ENCODE results near the gene TTC28. TPM values are rescaled to one million over a fixed set of nuclear protein-coding genes. Genes with fewer than 3 reads are reported as not detected.
"Not testable (repeated sequence)": the region's sequence is repeated elsewhere in the genome, so short reads cannot be mapped to it uniquely, and the experiment has no call there.

The TTC28 gene
- total and polyA plus RNA-seq, 7 donors, result 0.23 to 102 (median 46.1) TPM

DNA sequence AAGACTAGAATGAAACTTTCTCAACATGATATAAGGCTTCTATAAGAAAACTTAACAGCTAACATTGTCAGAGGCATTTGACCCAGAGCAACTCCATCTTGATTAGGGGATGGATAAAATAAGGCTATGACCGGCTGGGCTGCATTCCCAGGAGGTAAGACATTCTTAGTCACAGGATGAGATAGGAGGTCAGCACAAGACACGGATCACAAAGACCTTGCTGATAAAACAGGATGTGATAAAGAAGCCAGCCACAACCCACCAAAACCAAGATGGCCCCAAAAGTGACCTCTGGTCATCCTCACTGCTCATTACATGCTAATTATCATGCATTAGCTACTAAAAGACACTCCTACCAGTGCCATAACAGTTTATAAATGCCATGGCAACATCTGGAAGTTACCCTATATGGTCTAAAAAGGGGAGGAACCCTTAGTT is 135.2 kb downstream of the TTC28 start:
- Histone ChIP-seq H3K4me1 (peaks cover 0 to 14% (median 6%) of the 10 kb centered on the region in 4 donors), H3K27me3 (no peaks in the 10 kb centered on the region), H3K27ac (no peak overlapping the region), H3K36me3 (no peaks in the 10 kb centered on the region), H3K9me3 (no peaks in the 10 kb centered on the region), H3K4me3 (no peak overlapping the region)
- DNase-seq, result no peak
- intact Hi-C loops (cut with DNase I), result no loop called here
- TF ChIP-seq, protein P1, sequence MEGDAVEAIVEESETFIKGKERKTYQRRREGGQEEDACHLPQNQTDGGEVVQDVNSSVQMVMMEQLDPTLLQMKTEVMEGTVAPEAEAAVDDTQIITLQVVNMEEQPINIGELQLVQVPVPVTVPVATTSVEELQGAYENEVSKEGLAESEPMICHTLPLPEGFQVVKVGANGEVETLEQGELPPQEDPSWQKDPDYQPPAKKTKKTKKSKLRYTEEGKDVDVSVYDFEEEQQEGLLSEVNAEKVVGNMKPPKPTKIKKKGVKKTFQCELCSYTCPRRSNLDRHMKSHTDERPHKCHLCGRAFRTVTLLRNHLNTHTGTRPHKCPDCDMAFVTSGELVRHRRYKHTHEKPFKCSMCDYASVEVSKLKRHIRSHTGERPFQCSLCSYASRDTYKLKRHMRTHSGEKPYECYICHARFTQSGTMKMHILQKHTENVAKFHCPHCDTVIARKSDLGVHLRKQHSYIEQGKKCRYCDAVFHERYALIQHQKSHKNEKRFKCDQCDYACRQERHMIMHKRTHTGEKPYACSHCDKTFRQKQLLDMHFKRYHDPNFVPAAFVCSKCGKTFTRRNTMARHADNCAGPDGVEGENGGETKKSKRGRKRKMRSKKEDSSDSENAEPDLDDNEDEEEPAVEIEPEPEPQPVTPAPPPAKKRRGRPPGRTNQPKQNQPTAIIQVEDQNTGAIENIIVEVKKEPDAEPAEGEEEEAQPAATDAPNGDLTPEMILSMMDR (IDR thresholded peaks at IDR 0.05), result no peak
- TF ChIP-seq POLR2A (IDR thresholded peaks at IDR 0.05), result no peak
- no peak for TF ChIP-seq EP300 (IDR thresholded peaks at IDR 0.05)
- no peak for TF ChIP-seq POLR2AphosphoS5 (IDR thresholded peaks at IDR 0.05)
- WGBS, 2 donors, result 86 to 89% methylated on average over 2 of the region's 2 CpGs

DNA sequence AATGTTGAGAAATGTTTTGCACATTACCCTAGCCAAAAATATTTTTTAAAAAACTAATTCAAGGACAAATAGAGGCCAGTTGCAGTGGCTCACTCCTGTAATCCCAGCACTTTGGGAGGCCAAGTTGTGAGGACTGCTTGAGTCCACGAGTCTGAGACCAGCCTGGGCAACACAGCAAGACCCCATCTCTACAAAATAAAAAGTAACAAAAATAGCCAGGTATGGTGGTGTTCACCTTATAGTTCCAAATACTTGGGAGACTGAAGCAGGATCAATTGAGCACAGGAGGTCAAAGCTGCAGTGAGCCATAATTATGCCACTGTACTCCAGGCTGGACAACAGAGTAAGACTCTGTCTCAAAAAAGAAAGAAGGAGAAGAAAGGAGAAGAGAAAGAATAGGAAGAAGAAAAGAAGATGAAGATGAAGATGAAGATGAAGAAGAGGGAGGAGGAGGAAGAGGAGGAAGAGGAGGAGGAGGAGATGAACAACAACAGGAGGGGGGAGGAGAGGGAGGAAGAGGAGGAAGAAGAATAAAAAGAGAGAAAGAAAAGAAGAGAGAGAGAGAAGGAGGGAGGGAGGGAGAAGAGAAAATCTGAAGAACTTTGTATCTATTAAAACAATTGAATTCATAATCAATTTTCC is 136.5 kb downstream of the TTC28 start:
- no peak overlapping the region for H3K4me3 ChIP-seq
- DNase-seq, result no peak
- no peaks in the 10 kb centered on the region for H3K9me3 ChIP-seq
- H3K27ac ChIP-seq, result no peak overlapping the region
- H3K4me1 ChIP-seq, result peaks cover 0 to 11% (median 5%) of the 10 kb centered on the region in 4 donors
- intact Hi-C loops (cut with DNase I), result no loop called here
- 74 to 80% methylated on average over 1 of the region's 1 CpG for WGBS, 2 donors
- H3K27me3 ChIP-seq, result no peaks in the 10 kb centered on the region
- H3K36me3 ChIP-seq, result no peaks in the 10 kb centered on the region
- TF ChIP-seq, protein P1 (IDR thresholded peaks at IDR 0.05), result no peak
- no peak for TF ChIP-seq POLR2A (IDR thresholded peaks at IDR 0.05)
- TF ChIP-seq EP300 (IDR thresholded peaks at IDR 0.05), result no peak
- no peak for TF ChIP-seq POLR2AphosphoS5 (IDR thresholded peaks at IDR 0.05)

DNA sequence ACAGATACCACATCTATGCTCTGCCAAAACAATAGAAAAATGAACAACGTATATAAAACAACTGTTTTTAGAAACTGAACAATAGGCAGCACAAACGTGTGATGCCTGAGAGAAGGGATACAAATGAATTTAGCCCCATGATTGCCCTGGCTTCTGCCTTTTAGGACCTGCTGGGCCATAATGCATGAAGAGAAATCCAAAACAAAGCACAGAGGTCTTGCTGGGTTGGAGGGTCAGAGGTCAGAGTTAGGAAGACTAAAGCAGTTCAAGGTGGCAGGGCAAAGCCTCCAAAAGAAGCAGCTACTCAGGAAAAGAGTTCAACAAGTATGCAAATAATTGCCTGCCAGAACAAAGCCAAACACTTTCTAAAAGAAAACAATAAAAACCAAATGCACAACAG is 138.5 kb downstream of the TTC28 start:
- intact Hi-C loops (cut with DNase I), result no loop called here
- DNase-seq, result no peak
- Histone ChIP-seq H3K4me1 (no peaks in the 10 kb centered on the region), H3K27me3 (no peaks in the 10 kb centered on the region), H3K4me3 (no peak overlapping the region), H3K36me3 (no peaks in the 10 kb centered on the region), H3K9me3 (no peaks in the 10 kb centered on the region), H3K27ac (no peak overlapping the region)
- 78% methylated on average over 2 of the region's 2 CpGs for WGBS, 2 donors
- TF ChIP-seq EP300 (IDR thresholded peaks at IDR 0.05) (no peak), POLR2AphosphoS5 (IDR thresholded peaks at IDR 0.05) (no peak), POLR2A (IDR thresholded peaks at IDR 0.05) (no peak)
- TF ChIP-seq, protein P1 (IDR thresholded peaks at IDR 0.05), result no peak

DNA sequence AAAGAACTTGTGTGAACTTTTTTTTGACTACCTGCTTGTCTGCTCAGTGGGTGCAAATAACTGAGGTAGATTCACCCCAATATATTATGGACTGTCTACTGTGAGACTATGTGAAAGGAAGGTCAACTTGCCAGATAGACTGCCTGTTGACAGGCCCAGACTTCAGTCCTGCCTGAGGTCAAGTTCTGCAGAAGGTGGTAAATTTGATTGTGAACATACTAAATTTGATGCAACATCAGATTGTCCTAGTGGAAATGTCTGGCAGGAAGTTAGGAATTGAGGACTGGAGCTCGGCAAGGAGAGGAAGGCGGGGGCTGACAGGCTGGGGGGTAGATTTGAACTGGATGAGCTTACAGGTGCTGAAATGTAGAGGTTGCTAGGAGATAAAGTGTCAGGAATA is 140.7 kb downstream of the TTC28 start:
- Histone ChIP-seq H3K36me3 (no peaks in the 10 kb centered on the region), H3K9me3 (no peaks in the 10 kb centered on the region), H3K27me3 (no peaks in the 10 kb centered on the region), H3K4me3 (no peak overlapping the region), H3K27ac (no peak overlapping the region), H3K4me1 (no peaks in the 10 kb centered on the region)
- intact Hi-C loops (cut with DNase I), result no loop called here
- no peak for TF ChIP-seq POLR2AphosphoS5 (IDR thresholded peaks at IDR 0.05)
- TF ChIP-seq, protein P1 (IDR thresholded peaks at IDR 0.05), result no peak
- TF ChIP-seq EP300 (IDR thresholded peaks at IDR 0.05), result no peak
- TF ChIP-seq POLR2A (IDR thresholded peaks at IDR 0.05), result no peak
- DNase-seq, result no peak
- 88 to 95% methylated on average over 2 of the region's 2 CpGs for WGBS, 2 donors

DNA sequence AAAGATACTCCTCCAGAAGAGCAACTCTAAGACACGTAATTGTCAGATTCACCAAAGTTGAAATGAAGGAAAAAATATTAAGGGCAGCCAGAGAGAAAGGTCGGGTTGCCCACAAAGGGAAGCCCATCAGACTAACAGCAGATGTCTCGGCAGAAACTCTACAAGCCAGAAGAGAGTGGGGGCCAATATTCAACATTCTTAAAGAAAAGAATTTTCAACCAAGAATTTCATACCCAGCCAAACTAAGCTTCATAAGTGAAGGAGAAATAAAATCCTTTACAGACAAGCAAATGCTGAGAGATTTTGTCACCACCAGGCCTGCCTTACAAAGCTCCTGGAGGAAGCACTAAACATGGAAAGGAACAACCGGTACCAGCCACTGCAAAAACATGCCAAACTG is 149.1 kb downstream of the TTC28 start:
- intact Hi-C loops (cut with DNase I); H3K4me3 ChIP-seq; H3K36me3 ChIP-seq; H3K4me1 ChIP-seq; H3K27me3 ChIP-seq; H3K27ac ChIP-seq; H3K9me3 ChIP-seq; DNase-seq: not testable (repeated sequence)
- WGBS, 2 donors, result 88 to 90% methylated on average over 4 of the region's 4 CpGs

DNA sequence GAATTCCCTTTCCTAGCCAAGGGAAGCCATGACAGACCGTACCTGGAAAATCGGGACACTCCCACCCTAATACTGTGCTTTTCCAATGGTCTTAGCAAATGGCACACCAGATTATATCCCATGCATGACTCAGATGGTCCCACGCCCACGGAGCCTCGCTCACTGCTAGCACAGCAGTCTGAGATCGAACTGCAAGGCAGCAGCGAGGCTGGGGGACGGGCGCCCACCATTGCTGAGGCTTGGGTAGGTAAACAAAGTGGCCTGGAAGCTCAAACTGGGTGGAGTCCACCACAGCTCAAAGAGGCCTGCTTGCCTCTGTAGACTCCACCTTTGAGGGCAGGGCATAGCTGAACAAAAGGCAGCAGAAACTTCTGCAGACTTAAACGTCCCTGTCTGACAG is 150.5 kb downstream of the TTC28 start:
- WGBS, 2 donors, result 90 to 91% methylated on average over 10 of the region's 10 CpGs
- intact Hi-C loops (cut with DNase I); H3K36me3 ChIP-seq: not testable (repeated sequence)

More for the DNA sequence above, 150.5 kb downstream of the TTC28 start:
- H3K27me3 ChIP-seq, DNase-seq, H3K4me3 ChIP-seq, H3K4me1 ChIP-seq, H3K27ac ChIP-seq, H3K9me3 ChIP-seq: not testable (repeated sequence)

Measured in sigmoid colon (tissue), 7 donors.